GM12878 (cell line): ENCODE data around the gene MICB. TPM values are rescaled to one million over a fixed set of nuclear protein-coding genes. Genes with fewer than 3 reads are reported as not detected.

Experiments used
- EP300 ChIP-seq, 2 experiments: fragments of 150-350 bp in 1 of 2; IDR thresholded peaks; 2 replicates each; pipeline ENCODE4 v1.6.1; 2011 to 2012; ENCODE audit warnings: low read depth in 2 of 2, low read length in 2 of 2, borderline replicate concordance in 1 of 2, improper control_type of control experiment in 1 of 2, inconsistent platforms in 1 of 2; ENCODE audit not compliant: control insufficient read depth in 1 of 2
- HCFC1 ChIP-seq: fragments of 150-350 bp; IDR thresholded peaks from 2 replicates; pipeline ENCODE4 v1.6.1; 2014; ENCODE audit warnings: low read length
- HDGF ChIP-seq: fragments of 450-650 bp; IDR thresholded peaks from 2 replicates; pipeline ENCODE4 v1.6.1; 2016; ENCODE audit warnings: antibody characterized with exemption
- KDM1A ChIP-seq: fragments of 200-600 bp; sonication (generic); IDR thresholded peaks from 2 replicates; pipeline ENCODE4 v1.6.1; 2016; ENCODE audit warnings: borderline replicate concordance
- MXI1 ChIP-seq: fragments of 150-350 bp; IDR thresholded peaks from 2 replicates; pipeline ENCODE4 v1.6.1; 2011; ENCODE audit warnings: low read depth, mild to moderate bottlenecking, inconsistent platforms, low read length, improper control_type of control experiment
- NRF1 ChIP-seq: conservative IDR thresholded peaks from 2 replicates; pipeline ENCODE4 v1.6.1; 2011; ENCODE audit warnings: mild to moderate bottlenecking, low read depth, low read length, improper control_type of control experiment
- RUNX3 ChIP-seq: IDR thresholded peaks from 2 replicates; pipeline ENCODE4 v1.6.1; 2012; ENCODE audit warnings: low read length, inconsistent platforms
- SMC3 ChIP-seq: IDR thresholded peaks from 2 replicates; pipeline ENCODE4 v1.6.1; 2011; ENCODE audit warnings: low read length, improper control_type of control experiment, borderline replicate concordance
- ZNF622 ChIP-seq: fragments of 450-650 bp; IDR thresholded peaks from 2 replicates; pipeline ENCODE4 v1.6.1; 2017; ENCODE audit warnings: mild to moderate bottlenecking, inconsistent platforms
- polyA plus RNA-seq, 11 experiments: library from polyadenylated mRNA; depleted of rRNA in 4 of 11; unstranded in 6 of 11; stranded (reverse) in 5 of 11; fragments of >200 nt; fragmentation: Nextera tagmentation in 4 of 11; fragmentation: Illumina TruSeq in 1 of 11; extraction: Ambion mirVana in 4 of 11; extraction: Trizol in 1 of 11; gene quantifications; 1 replicate in 1 of 11; 2 replicates in 10 of 11; pipeline versions ENCODE4 v1.2.1 to v1.2.3, GENCODE V29; 2011 to 2016; ENCODE audit warnings: inconsistent platforms in 2 of 11, missing spikeins in 2 of 11, low read depth in 1 of 11
- total RNA-seq, 4 experiments: library from RNA; depleted of rRNA in 3 of 4; stranded (reverse); fragments of >200 nt in 3 of 4; fragmentation: Illumina TruSeq in 1 of 4; extraction: Trizol in 1 of 4; gene quantifications; 2 replicates each; pipeline versions ENCODE4 v1.2.1 to v1.2.3, GENCODE V29; 2013 to 2021
- TF ChIP-seq, protein P1 (sequence below): fragments of 450-650 bp; IDR thresholded peaks from 2 replicates; pipeline ENCODE4 v1.6.1; 2014; ENCODE audit warnings: mild to moderate bottlenecking
- TF ChIP-seq, protein P2 (sequence below): fragments of 450-650 bp; IDR thresholded peaks from 2 replicates; pipeline ENCODE4 v1.6.1; 2018; ENCODE audit warnings: mild to moderate bottlenecking, low read depth, moderate library complexity; ENCODE audit not compliant: partially characterized antibody
- TF ChIP-seq, protein P3 (sequence below): IDR thresholded peaks from 2 replicates; pipeline ENCODE4 v1.6.1; 2011; ENCODE audit warnings: low read depth, mild to moderate bottlenecking, low read length, moderate library complexity, borderline replicate concordance; ENCODE audit errors: extremely low read depth
- TF ChIP-seq, protein P4 (sequence below): IDR thresholded peaks from 2 replicates; pipeline ENCODE4 v1.6.1; 2012; ENCODE audit warnings: low read depth, low read length, improper control_type of control experiment
- TF ChIP-seq, protein P5 (sequence below): IDR thresholded peaks from 2 replicates; pipeline ENCODE4 v1.6.1; 2012; ENCODE audit warnings: low read length, inconsistent platforms
- TF ChIP-seq, protein P6 (sequence below): fragments of 450-650 bp; IDR thresholded peaks from 2 replicates; pipeline ENCODE4 v1.6.1; 2017; ENCODE audit warnings: low read depth, mild to moderate bottlenecking, moderate library complexity
- TF ChIP-seq, protein P7 (sequence below), 3 experiments: IDR thresholded peaks in 2 of 3; conservative IDR thresholded peaks in 1 of 3; 2 replicates each; pipeline ENCODE4 v1.5.1; 2011; ENCODE audit warnings: low read depth in 3 of 3, low read length in 3 of 3, mild to moderate bottlenecking in 3 of 3, control low read depth in 2 of 3, moderate library complexity in 2 of 3, inconsistent platforms in 1 of 3, mixed read lengths in 1 of 3; ENCODE audit not compliant: control insufficient read depth in 2 of 3, insufficient read depth in 1 of 3; ENCODE audit errors: extremely low read depth in 1 of 3

MICB gene
- total and polyA plus RNA-seq, 10 of the 15 experiments (the other 5 are each of a cell fraction or from before 2014, with no cell fraction given), result 9.0 to 37.1 (median 17.8) TPM

DNA sequence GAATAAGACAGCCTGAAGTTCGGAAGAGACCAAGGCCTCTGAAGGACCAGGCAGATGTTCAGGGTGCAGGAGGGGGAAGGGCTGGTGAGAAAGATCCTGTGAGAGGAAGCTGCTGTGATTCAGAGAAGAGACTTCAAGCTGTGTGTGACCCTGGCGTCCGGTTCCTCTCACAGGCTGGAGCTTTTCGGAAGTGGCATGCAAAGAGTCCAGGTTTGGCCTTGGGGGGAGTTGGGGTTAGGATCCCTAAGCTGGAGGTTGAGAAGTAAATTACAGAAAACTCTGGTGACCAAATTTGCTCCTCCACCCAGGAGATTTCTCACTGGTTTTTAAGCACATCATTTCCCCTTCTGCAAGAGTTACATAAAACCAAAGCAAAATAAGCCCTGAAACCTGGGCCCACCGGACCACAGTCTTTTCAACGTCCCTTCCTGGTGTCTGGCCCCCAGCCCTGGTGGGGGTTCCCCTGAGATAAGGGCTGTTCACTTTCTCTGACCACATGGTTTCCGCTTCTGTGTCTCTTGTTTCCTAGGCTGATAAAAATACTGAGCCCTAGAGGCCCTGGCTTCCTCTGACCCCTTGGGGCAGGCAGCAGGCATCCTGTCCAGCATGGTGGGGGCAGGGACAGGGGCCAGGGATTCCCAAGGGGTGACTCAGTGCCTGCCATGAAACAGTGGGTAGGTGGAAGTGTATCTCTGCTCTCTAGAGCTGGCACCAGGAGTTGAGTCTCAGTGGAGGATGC lies 62.2 kb downstream of the MICB start (continued):
- TF ChIP-seq, protein P1, sequence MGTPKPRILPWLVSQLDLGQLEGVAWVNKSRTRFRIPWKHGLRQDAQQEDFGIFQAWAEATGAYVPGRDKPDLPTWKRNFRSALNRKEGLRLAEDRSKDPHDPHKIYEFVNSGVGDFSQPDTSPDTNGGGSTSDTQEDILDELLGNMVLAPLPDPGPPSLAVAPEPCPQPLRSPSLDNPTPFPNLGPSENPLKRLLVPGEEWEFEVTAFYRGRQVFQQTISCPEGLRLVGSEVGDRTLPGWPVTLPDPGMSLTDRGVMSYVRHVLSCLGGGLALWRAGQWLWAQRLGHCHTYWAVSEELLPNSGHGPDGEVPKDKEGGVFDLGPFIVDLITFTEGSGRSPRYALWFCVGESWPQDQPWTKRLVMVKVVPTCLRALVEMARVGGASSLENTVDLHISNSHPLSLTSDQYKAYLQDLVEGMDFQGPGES, result no peak
- TF ChIP-seq ZNF622, result no peak
- TF ChIP-seq, protein P2, sequence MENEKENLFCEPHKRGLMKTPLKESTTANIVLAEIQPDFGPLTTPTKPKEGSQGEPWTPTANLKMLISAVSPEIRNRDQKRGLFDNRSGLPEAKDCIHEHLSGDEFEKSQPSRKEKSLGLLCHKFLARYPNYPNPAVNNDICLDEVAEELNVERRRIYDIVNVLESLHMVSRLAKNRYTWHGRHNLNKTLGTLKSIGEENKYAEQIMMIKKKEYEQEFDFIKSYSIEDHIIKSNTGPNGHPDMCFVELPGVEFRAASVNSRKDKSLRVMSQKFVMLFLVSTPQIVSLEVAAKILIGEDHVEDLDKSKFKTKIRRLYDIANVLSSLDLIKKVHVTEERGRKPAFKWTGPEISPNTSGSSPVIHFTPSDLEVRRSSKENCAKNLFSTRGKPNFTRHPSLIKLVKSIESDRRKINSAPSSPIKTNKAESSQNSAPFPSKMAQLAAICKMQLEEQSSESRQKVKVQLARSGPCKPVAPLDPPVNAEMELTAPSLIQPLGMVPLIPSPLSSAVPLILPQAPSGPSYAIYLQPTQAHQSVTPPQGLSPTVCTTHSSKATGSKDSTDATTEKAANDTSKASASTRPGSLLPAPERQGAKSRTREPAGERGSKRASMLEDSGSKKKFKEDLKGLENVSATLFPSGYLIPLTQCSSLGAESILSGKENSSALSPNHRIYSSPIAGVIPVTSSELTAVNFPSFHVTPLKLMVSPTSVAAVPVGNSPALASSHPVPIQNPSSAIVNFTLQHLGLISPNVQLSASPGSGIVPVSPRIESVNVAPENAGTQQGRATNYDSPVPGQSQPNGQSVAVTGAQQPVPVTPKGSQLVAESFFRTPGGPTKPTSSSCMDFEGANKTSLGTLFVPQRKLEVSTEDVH, result no peak
- TF ChIP-seq, protein P3, sequence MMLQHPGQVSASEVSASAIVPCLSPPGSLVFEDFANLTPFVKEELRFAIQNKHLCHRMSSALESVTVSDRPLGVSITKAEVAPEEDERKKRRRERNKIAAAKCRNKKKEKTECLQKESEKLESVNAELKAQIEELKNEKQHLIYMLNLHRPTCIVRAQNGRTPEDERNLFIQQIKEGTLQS, result no peak
- TF ChIP-seq EP300 (IDR thresholded peaks at IDR 0.05; ENCODE audit: borderline replicate concordance in 1 of 2, control insufficient read depth in 1 of 2, low read depth in 2 of 2, low read length in 2 of 2), result 0 out of 4 replicates have a peak, but pooled peaks of 1 of the 2 experiments have one; percentile 42
- TF ChIP-seq HDGF, result peak; percentile 33; the same call in 1 of the 2 replicates
- no peak for TF ChIP-seq KDM1A
- TF ChIP-seq RUNX3, result peak; percentile 96
- TF ChIP-seq HCFC1, result no peak
- peak; percentile 30; the same call in 1 of the 2 replicates for TF ChIP-seq SMC3
- TF ChIP-seq, protein P4, sequence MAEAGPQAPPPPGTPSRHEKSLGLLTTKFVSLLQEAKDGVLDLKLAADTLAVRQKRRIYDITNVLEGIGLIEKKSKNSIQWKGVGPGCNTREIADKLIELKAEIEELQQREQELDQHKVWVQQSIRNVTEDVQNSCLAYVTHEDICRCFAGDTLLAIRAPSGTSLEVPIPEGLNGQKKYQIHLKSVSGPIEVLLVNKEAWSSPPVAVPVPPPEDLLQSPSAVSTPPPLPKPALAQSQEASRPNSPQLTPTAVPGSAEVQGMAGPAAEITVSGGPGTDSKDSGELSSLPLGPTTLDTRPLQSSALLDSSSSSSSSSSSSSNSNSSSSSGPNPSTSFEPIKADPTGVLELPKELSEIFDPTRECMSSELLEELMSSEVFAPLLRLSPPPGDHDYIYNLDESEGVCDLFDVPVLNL, result no peak
- TF ChIP-seq, protein P5, sequence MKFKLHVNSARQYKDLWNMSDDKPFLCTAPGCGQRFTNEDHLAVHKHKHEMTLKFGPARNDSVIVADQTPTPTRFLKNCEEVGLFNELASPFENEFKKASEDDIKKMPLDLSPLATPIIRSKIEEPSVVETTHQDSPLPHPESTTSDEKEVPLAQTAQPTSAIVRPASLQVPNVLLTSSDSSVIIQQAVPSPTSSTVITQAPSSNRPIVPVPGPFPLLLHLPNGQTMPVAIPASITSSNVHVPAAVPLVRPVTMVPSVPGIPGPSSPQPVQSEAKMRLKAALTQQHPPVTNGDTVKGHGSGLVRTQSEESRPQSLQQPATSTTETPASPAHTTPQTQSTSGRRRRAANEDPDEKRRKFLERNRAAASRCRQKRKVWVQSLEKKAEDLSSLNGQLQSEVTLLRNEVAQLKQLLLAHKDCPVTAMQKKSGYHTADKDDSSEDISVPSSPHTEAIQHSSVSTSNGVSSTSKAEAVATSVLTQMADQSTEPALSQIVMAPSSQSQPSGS, result peak; percentile 88
- TF ChIP-seq, protein P6, sequence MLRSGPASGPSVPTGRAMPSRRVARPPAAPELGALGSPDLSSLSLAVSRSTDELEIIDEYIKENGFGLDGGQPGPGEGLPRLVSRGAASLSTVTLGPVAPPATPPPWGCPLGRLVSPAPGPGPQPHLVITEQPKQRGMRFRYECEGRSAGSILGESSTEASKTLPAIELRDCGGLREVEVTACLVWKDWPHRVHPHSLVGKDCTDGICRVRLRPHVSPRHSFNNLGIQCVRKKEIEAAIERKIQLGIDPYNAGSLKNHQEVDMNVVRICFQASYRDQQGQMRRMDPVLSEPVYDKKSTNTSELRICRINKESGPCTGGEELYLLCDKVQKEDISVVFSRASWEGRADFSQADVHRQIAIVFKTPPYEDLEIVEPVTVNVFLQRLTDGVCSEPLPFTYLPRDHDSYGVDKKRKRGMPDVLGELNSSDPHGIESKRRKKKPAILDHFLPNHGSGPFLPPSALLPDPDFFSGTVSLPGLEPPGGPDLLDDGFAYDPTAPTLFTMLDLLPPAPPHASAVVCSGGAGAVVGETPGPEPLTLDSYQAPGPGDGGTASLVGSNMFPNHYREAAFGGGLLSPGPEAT, result peak; percentile 67; the same call in 1 of the 2 replicates
- TF ChIP-seq, protein P7, sequence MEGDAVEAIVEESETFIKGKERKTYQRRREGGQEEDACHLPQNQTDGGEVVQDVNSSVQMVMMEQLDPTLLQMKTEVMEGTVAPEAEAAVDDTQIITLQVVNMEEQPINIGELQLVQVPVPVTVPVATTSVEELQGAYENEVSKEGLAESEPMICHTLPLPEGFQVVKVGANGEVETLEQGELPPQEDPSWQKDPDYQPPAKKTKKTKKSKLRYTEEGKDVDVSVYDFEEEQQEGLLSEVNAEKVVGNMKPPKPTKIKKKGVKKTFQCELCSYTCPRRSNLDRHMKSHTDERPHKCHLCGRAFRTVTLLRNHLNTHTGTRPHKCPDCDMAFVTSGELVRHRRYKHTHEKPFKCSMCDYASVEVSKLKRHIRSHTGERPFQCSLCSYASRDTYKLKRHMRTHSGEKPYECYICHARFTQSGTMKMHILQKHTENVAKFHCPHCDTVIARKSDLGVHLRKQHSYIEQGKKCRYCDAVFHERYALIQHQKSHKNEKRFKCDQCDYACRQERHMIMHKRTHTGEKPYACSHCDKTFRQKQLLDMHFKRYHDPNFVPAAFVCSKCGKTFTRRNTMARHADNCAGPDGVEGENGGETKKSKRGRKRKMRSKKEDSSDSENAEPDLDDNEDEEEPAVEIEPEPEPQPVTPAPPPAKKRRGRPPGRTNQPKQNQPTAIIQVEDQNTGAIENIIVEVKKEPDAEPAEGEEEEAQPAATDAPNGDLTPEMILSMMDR (IDR thresholded peaks at IDR 0.05 in 2 of 3, conservative IDR thresholded peaks at IDR 0.05 in 1 of 3; ENCODE audit: control insufficient read depth in 2 of 3, extremely low read depth in 1 of 3, insufficient read depth in 1 of 3, low read depth in 3 of 3, low read length in 3 of 3), result 0 out of 6 replicates have a peak, but pooled peaks of 1 of the 3 experiments have one; percentile 2
- no peak for TF ChIP-seq MXI1
- TF ChIP-seq NRF1, result no peak
